ENCODE results near the gene ETS1.

GRCh38 chr11:128547946-128548648 is 39.3 kb downstream of the ETS1 start:
- TF ChIP-seq CTCF (IDR thresholded peaks at IDR 0.05) (no peak), REST (IDR thresholded peaks at IDR 0.05; ENCODE audit: insufficient read depth in 1 of 2, low read depth in 2 of 2, low read length in 1 of 2) (no peak), POLR2AphosphoS5 (IDR thresholded peaks at IDR 0.05; ENCODE audit: low read depth, low read length) (no peak), SIN3A (IDR thresholded peaks at IDR 0.05; ENCODE audit: borderline replicate concordance, insufficient read depth, low read depth, low read length) (no peak), TCF7L2 (IDR thresholded peaks at IDR 0.05; ENCODE audit: low read depth, low read length) (no peak)
